Measurements from ENCODE around the gene ARSG. TPM values are rescaled to one million over a fixed set of nuclear protein-coding genes. Genes with fewer than 3 reads are reported as not detected.
"Not testable (repeated sequence)": the region's sequence is repeated elsewhere in the genome, so short reads cannot be mapped to it uniquely, and the experiment has no call there.

ARSG gene
- total and polyA plus RNA-seq, 2 donors (not counting 3 experiments of a cell fraction or from before 2014, with no cell fraction given), result 3.9 to 7.0 TPM

DNA sequence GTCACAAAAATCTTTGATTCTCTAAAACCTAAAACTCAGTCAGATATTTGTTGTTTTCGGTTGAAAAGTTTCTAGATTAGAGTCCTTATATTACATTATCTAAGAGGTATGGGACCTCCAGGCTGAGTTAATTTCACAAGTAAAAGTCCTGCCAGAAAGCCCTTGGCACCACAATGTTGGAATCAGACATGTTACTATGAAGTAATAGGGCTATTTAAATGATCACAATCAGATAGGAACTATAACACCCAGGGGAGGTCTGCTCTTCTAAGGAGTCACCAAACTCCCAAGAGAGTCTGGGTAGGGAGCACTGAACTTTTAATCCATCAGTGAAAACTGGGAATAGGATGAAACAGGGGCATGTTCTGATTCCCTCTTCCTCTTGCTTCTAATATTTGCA lies 111.8 kb downstream of the ARSG start:
- no TSS peak for BruUV-seq (replicated peaks)
- Histone ChIP-seq H3K4me3 (replicated peaks in 1 of 3; ENCODE audit: insufficient read depth in 1 of 3, low read depth in 1 of 3, low read length in 3 of 3) (no peak overlapping the region), H3K4me1 (ENCODE audit: control insufficient read depth, extremely low read depth, insufficient read depth, low read length) (peaks cover 11% of the 10 kb centered on the region), H2AFZ (ENCODE audit: low read depth, low read length) (no peak overlapping the region), H4K20me1 (replicated peaks; ENCODE audit: control insufficient read depth, extremely low read depth, insufficient read depth, low read length) (no peaks in the 10 kb centered on the region), H3K9me3 (replicated peaks; ENCODE audit: control insufficient read depth, insufficient read depth, low read length) (no peaks in the 10 kb centered on the region), H3K9ac (replicated peaks; ENCODE audit: extremely low read depth, insufficient read depth, low read length) (no peak overlapping the region), H3K36me3 (ENCODE audit: control insufficient read depth in 2 of 2, extremely low read depth in 1 of 2, insufficient read depth in 2 of 2, low read length in 2 of 2) (no peaks in the 10 kb centered on the region), H3K4me2 (ENCODE audit: insufficient read depth, low read length) (no peak overlapping the region), H3K79me2 (ENCODE audit: control insufficient read depth, insufficient read depth, low read length) (no peaks in the 10 kb centered on the region), H3K9me1 (replicated peaks; ENCODE audit: control insufficient read depth, extremely low read depth, insufficient read depth, low read length) (no peaks in the 10 kb centered on the region), H3K27ac (ENCODE audit: insufficient read depth, low read depth, low read length) (no peak overlapping the region), H3K27me3 (ENCODE audit: control insufficient read depth in 2 of 2, insufficient read depth in 2 of 2, low read length in 2 of 2) (no peaks in the 10 kb centered on the region)
- ChIA-PET CTCF (no interaction called here), POLR2A (no interaction called here)
- FAIRE-seq (no peak), DNase-seq (ENCODE audit: low read depth, low spot score) (no peak)
- dilution Hi-C loops (cut with MboI; ENCODE audit: extremely low pct_ligation_motif_present, low sequenced_read_pairs) (no loop called here), intact Hi-C loops (cut with micrococcal nuclease) (no loop called here)
- no peak for TF ChIP-seq EZH2 (IDR thresholded peaks at IDR 0.05; ENCODE audit: borderline replicate concordance, low read depth, low read length, severe bottlenecking)
- no peak for TF ChIP-seq POLR2A (IDR thresholded peaks at IDR 0.05; ENCODE audit: low read depth, low read length)
- TF ChIP-seq, protein P1, sequence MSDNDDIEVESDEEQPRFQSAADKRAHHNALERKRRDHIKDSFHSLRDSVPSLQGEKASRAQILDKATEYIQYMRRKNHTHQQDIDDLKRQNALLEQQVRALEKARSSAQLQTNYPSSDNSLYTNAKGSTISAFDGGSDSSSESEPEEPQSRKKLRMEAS (IDR thresholded peaks at IDR 0.05; ENCODE audit: insufficient read depth, insufficient read length), result no peak
- no peak for TF ChIP-seq FOS (IDR thresholded peaks at IDR 0.05; ENCODE audit: borderline replicate concordance, insufficient read depth, low read length)
- no peak for TF ChIP-seq GATA2 (IDR thresholded peaks at IDR 0.05; ENCODE audit: insufficient read depth, insufficient read length, low read depth, low read length)
- no peak for TF ChIP-seq MYC (IDR thresholded peaks at IDR 0.05; ENCODE audit: low read depth, low read length)
- no peak for TF ChIP-seq JUN (IDR thresholded peaks at IDR 0.05; ENCODE audit: borderline replicate concordance, insufficient read depth, insufficient read length, low read depth)
- TF ChIP-seq POLR2AphosphoS5 (IDR thresholded peaks at IDR 0.05; ENCODE audit: insufficient read depth, low read depth, low read length), result no peak
- TF ChIP-seq, protein P2, sequence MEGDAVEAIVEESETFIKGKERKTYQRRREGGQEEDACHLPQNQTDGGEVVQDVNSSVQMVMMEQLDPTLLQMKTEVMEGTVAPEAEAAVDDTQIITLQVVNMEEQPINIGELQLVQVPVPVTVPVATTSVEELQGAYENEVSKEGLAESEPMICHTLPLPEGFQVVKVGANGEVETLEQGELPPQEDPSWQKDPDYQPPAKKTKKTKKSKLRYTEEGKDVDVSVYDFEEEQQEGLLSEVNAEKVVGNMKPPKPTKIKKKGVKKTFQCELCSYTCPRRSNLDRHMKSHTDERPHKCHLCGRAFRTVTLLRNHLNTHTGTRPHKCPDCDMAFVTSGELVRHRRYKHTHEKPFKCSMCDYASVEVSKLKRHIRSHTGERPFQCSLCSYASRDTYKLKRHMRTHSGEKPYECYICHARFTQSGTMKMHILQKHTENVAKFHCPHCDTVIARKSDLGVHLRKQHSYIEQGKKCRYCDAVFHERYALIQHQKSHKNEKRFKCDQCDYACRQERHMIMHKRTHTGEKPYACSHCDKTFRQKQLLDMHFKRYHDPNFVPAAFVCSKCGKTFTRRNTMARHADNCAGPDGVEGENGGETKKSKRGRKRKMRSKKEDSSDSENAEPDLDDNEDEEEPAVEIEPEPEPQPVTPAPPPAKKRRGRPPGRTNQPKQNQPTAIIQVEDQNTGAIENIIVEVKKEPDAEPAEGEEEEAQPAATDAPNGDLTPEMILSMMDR (IDR thresholded peaks at IDR 0.05; ENCODE audit: extremely low read depth in 1 of 2, insufficient read depth in 1 of 2, low read depth in 1 of 2, low read length in 2 of 2), result no peak

DNA sequence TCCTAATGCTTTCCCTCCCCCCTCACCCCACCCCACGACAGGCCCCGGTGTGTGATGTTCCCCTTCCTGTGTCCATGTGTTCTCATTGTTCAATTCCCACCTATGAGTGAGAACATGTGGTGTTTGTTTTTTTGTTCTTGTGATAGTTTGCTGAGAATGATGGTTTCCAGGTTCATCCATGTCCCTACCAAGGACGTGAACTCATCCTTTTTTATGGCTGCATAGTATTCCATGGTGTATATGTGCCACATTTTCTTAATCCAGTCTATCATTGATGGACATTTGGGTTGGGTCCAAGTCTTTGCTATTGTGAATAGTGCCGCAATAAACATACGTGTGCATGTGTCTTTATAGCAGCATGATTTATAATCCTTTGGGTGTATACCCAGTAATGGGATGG lies 112.5 kb downstream of the ARSG start:
- H3K79me2 ChIP-seq (ENCODE audit: control insufficient read depth, insufficient read depth, low read length); H2AFZ ChIP-seq (ENCODE audit: low read depth, low read length); FAIRE-seq; H3K9ac ChIP-seq (replicated peaks; ENCODE audit: extremely low read depth, insufficient read depth, low read length); intact Hi-C loops (cut with micrococcal nuclease); H3K4me3 ChIP-seq (replicated peaks in 1 of 3; ENCODE audit: insufficient read depth in 1 of 3, low read depth in 1 of 3, low read length in 3 of 3); H3K9me1 ChIP-seq (replicated peaks; ENCODE audit: control insufficient read depth, extremely low read depth, insufficient read depth, low read length); H4K20me1 ChIP-seq (replicated peaks; ENCODE audit: control insufficient read depth, extremely low read depth, insufficient read depth, low read length); dilution Hi-C loops (cut with MboI; ENCODE audit: extremely low pct_ligation_motif_present, low sequenced_read_pairs); H3K27ac ChIP-seq (ENCODE audit: insufficient read depth, low read depth, low read length); H3K36me3 ChIP-seq (ENCODE audit: control insufficient read depth in 2 of 2, extremely low read depth in 1 of 2, insufficient read depth in 2 of 2, low read length in 2 of 2); CTCF ChIA-PET; DNase-seq (ENCODE audit: low read depth, low spot score); BruUV-seq (replicated peaks); H3K4me1 ChIP-seq (ENCODE audit: control insufficient read depth, extremely low read depth, insufficient read depth, low read length); H3K27me3 ChIP-seq (ENCODE audit: control insufficient read depth in 2 of 2, insufficient read depth in 2 of 2, low read length in 2 of 2); POLR2A ChIA-PET; H3K4me2 ChIP-seq (ENCODE audit: insufficient read depth, low read length); H3K9me3 ChIP-seq (replicated peaks; ENCODE audit: control insufficient read depth, insufficient read depth, low read length): not testable (repeated sequence)

DNA sequence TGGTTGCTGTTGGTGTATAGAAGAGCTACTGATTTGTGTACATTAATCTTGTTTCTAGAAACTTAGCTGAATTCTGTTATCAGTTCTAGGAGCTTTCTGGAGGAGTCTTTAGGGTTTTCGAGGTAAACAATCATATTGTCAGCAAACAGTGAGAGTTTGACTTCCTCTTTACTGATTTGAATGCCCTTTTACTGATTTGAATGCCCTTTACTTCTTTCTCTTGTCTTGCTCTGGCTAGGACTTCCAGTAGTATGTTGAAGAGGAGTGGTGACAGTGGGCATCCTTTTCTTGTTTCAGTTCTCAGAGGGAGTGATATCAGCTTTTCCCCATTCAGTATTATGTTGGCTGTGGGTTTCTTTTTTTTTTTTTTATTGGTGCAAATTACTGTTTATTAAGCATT lies 116.4 kb downstream of the ARSG start:
- H3K9me3 ChIP-seq (replicated peaks; ENCODE audit: control insufficient read depth, insufficient read depth, low read length); H3K4me1 ChIP-seq (ENCODE audit: control insufficient read depth, extremely low read depth, insufficient read depth, low read length); H3K36me3 ChIP-seq (ENCODE audit: control insufficient read depth in 2 of 2, extremely low read depth in 1 of 2, insufficient read depth in 2 of 2, low read length in 2 of 2); H3K79me2 ChIP-seq (ENCODE audit: control insufficient read depth, insufficient read depth, low read length); H3K27me3 ChIP-seq (ENCODE audit: control insufficient read depth in 2 of 2, insufficient read depth in 2 of 2, low read length in 2 of 2); DNase-seq (ENCODE audit: low read depth, low spot score); H3K9ac ChIP-seq (replicated peaks; ENCODE audit: extremely low read depth, insufficient read depth, low read length); H3K27ac ChIP-seq (ENCODE audit: insufficient read depth, low read depth, low read length); H4K20me1 ChIP-seq (replicated peaks; ENCODE audit: control insufficient read depth, extremely low read depth, insufficient read depth, low read length); BruUV-seq (replicated peaks); H2AFZ ChIP-seq (ENCODE audit: low read depth, low read length); POLR2A ChIA-PET; dilution Hi-C loops (cut with MboI; ENCODE audit: extremely low pct_ligation_motif_present, low sequenced_read_pairs); H3K9me1 ChIP-seq (replicated peaks; ENCODE audit: control insufficient read depth, extremely low read depth, insufficient read depth, low read length); H3K4me2 ChIP-seq (ENCODE audit: insufficient read depth, low read length); intact Hi-C loops (cut with micrococcal nuclease); H3K4me3 ChIP-seq (replicated peaks in 1 of 3; ENCODE audit: insufficient read depth in 1 of 3, low read depth in 1 of 3, low read length in 3 of 3); FAIRE-seq: not testable (repeated sequence)
- CTCF ChIA-PET, result interaction anchor here (1.4 to 1.8 kb wide), 2 partner anchors 8 to 9 kb away, joined by 3 to 7 read pairs; no protein-coding TSS in a partner anchor
